Cardiac septum (tissue), 1 donor: ENCODE results near the gene UPF3A. TPM values are rescaled to one million over a fixed set of nuclear protein-coding genes. Genes with fewer than 3 reads are reported as not detected.
"Not testable (repeated sequence)": the region's sequence is repeated elsewhere in the genome, so short reads cannot be mapped to it uniquely, and the experiment has no call there.

ENCODE experiments used
- DNase-seq: peaks from one replicate; pipeline ENCODE4 v3.0.0-alpha.2; 2020; ENCODE audit warnings: low spot score
- intact Hi-C: fragments of 100-400 bp; cut with DNase I; formaldehyde crosslinking; loops from one replicate; pipeline ENCODE4 v1.14.0; 2022
- long read RNA-seq: library from polyadenylated mRNA; unstranded; transcript quantifications from one replicate; pipeline ENCODE4 v2.0.0, GENCODE V29; 2021
- total RNA-seq: library from RNA; stranded (reverse); fragmentation: NEBNext Ultra II Directional; extraction: Animal tissue kit (Norgen Biotek cat#: 25700); gene quantifications from one replicate; pipeline ENCODE4 v1.2.1, GENCODE V29; 2021
- donor health status: DM: no; HTN: no; CAD: no.

UPF3A gene, protein sequence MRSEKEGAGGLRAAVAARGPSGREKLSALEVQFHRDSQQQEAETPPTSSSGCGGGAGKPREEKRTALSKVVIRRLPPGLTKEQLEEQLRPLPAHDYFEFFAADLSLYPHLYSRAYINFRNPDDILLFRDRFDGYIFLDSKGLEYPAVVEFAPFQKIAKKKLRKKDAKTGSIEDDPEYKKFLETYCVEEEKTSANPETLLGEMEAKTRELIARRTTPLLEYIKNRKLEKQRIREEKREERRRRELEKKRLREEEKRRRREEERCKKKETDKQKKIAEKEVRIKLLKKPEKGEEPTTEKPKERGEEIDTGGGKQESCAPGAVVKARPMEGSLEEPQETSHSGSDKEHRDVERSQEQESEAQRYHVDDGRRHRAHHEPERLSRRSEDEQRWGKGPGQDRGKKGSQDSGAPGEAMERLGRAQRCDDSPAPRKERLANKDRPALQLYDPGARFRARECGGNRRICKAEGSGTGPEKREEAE
- total RNA-seq, result 28.8 TPM
- long read RNA-seq, transcript UPF3A-209 (2 exons, 494 nt), result major isoform, 5 of 50 reads
- long read RNA-seq, partial matches to known transcripts, result 19 of 50 reads
- long read RNA-seq, other reads (novel, unspliced or antisense), result 24 of 50 reads

DNA sequence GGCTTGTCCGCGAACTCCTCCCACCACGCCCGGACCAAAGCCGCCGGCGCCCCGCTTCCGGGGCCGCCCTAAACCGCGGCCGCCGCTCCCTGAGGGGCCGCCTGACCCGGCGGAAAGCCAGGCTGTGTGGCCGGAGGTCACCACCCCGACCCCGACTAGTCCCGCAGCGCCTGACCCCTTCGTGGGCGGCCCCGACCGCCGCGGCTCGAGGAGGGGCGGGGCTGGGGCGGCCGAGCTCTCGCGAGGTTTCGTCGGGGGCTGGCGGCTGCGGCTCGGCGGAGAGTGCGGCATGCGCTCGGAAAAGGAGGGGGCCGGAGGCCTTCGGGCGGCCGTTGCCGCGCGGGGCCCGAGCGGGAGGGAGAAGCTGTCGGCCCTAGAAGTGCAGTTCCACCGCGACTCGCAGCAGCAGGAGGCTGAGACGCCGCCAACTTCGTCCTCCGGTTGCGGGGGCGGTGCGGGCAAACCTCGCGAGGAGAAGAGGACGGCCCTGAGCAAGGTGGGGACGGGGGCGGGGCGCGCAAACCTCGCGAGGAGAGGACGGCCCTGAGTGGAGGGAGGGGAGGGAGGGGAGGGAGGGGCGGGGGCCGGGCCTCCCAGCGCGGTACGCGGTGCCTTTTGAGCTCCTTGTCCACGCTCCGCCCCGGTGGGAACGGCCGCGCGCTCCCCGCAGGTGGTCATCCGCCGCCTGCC is at the start of gene UPF3A:
UPF3A (plus strand) TSS at position 251 of the 690 bp plus-strand sequence; CDS start at position 290, 39 bp downstream.
- DNase-seq, result peak; percentile 95
- intact Hi-C loops, result loop anchor here (2.0 kb wide), 1 partner anchor 33 kb away; the partner anchor contains the start of gene CHAMP1

DNA sequence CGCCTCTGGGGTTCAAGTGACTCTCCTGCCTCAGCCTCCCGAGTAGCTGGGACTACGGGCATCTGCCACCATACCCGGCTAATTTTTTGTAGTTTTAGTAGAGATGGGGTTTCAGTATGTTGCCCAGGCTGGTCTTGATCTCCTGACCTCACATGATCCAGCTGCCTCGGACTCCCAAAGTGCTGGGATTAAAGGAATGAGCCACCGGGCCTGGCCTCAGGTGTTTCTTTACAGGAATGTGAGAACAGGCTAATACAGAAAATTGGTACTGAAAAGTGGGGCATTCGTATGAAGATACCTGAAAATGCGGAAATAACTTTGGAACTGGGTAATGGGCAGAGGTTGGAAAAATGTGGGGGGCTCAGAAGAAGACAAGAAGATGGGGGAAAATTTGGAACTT is 49.5 kb upstream of the UPF3A start:
- intact Hi-C loops, result no loop called here
- DNase-seq, result no peak

DNA sequence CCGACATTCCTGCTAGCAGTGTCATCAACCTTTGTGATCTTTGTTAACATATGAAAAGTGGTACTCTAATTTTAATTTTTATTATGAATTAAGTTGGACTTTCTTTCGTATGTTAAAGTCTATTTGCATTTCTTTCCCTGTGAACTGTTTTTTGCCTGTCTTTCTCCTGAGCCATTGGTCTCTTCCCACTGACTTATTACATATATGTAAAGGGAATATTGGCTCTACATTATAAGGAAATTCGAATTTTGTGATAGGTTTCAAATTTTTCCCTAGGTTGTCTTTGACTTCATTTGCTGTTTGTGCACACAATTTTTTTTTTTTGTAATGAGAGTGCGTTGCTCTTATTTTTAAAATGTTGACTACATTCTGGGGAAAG is 47.1 kb upstream of the UPF3A start:
- no peak for DNase-seq
- intact Hi-C loops, result no loop called here

DNA sequence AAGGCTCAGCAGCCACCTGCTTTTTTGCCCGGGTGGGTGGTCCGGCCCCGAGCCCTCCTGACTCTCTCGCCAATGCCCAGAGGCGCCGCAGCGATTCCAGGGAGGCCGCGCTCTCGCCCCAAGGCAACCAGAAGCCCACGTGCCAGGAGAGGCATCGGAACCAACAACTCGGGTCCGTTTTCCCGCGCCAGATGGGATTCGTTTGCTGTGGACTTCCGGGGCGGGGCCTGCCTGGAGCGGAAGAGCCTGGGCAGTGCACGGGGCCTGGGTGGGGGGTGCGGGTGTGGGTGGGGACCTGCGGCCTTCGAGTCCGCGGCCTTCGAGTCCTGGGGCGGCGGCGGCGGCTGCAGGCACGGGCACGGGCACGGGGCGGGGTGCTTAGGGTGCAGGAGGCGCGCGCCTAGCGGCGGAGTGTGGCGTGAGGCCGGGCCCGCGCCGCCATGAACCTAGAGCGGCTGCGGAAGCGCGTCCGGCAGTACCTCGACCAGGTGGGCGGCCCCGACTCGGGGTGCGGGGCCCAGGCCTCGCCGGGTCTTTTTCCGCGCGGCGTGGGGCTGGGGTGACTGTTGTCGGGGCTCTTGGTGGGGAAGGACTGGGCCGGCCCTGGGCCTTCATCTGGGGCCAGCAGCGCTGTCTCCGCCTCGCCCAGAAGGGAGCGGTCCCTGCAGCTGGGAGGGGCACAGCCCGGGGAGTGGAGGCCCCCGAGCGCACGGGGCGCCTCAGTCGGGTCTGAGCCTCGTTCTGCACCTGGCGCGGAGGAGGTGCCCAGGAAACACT is 46.6 kb upstream of the UPF3A start, which contains the start of gene CDC16:
CDC16 (plus strand) TSS at position 253 of the 777 bp plus-strand sequence; CDS start at position 441, 188 bp downstream.
- intact Hi-C loops, result no loop called here

DNA sequence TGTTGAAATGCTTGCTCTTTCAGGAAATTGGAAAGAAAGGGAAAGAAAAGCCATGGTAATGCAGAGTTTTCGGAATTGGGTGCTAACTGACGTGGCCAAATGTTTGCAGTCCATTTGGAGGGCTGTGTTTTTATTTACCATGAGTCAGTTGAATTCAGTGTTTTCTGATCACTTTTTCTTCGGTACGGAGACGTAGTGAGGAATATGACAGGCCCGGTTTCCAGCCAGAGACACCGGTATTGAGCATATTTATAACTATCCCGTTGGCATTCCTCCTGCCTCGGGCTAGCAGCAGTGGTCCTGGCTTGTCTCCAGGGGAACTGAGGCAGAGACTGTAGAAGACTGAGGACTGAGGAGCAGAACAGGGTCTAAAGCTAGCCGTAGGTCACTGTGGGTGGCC is 45.7 kb upstream of the UPF3A start:
- no peak for DNase-seq
- intact Hi-C loops, result no loop called here

More for the DNA sequence above, 46.6 kb upstream of the UPF3A start, which contains the start of gene CDC16:
- DNase-seq, result peak; percentile 92

DNA sequence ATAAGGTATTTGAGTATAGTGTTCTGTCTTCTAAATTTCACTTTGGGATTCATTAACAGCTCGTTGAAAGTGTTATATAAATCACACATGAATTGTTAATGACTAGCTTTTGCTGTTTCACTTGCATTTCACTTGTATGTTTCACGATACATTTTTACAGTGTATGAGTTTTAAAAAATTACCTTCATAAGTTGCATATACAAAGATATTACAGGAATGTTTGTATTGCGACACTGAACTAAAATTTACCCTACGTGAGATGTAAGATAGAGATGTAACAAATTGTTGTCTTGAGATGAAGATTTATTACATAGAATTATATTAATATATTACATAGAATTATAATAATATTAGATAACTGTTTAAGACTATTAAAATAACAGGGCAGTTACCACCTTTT is 45.2 kb upstream of the UPF3A start:
- DNase-seq, result no peak
- intact Hi-C loops, result no loop called here

DNA sequence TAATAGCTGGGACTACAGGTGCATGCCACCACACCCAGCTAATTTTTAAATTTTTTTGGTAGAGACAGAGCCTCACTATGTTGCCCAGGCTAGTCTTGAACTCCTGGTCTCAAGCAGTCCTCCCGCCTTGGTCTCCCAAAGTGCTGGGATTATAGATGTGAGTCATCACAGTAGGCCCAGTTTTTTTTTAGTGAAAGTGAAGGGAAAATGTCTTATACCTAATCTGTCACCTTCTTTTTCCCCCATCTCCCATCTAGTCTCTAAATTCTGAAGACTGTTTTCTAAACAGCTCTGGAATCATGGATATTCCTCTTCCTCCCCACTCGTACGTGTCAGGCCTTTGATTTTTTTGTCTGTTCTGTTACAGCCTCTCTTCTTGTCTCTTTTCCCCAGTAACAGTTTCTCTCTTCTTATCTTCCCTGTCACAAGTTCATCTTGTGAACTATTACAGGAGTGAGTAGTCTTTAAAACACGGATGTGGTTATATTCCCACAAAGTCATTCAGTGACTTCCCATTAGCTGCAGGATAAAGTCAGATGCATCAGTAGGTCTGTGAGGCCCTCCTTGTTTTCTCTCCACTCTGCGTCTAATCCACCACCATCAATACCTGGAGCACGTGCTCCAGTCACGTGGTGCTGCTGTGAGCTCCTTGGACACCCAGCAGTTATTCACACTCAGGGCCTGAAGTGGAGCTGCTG is 43.8 kb upstream of the UPF3A start:
- no peak for DNase-seq
- intact Hi-C loops, result no loop called here

DNA sequence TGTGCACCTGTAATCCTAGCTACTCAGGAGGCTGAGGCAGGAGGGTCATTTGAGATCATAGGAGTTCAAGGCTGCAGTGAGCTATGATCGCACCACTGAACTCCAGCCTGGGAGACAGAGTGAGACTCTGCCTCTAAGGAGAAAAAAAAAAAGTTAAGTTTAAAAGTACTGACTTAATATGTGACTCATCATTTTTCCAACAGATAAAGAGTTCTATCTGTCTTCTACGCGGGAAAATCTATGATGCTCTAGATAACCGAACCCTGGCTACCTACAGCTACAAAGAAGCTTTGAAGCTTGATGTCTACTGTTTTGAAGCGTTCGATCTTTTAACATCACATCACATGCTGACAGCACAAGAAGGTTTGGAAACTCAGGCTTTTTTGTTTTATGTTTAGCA is 39.5 kb upstream of the UPF3A start:
- intact Hi-C loops, result no loop called here
- DNase-seq, result no peak

DNA sequence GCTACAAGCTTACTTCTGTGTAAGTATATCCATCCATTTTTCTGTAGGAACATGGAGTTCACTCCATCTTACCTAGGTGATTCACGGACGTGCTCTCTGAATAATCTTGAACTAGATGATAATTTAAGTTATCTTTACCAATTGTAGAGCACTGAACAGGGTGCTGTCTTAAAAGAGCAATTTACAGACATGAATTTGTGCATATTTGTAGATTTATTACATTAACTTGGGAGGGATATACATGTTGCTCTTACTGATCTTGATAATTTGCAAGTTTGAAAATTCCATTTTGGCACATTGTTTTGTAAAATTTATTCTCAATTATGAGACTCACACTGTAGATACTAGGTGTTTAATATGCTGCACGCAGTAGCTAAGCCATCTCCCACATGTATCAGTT is 37.4 kb upstream of the UPF3A start:
- intact Hi-C loops, result no loop called here
- no peak for DNase-seq

DNA sequence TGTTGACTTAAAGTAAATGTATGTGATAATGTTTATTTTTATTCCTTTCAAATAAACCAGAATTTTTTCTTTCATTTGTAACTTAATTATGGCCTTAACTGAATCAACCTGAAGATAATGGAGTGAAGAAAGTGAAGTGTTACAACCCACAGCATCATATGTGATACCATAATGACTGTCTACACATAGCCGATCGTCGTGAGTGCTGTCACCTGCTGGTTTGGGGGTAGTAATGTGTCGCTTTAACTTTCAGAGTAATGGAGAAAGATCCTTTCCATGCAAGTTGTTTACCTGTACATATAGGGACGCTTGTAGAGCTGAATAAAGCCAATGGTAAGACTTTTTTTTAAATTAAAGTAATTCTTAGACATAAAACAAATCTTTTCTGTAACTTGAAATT is 36.8 kb upstream of the UPF3A start:
- no peak for DNase-seq
- intact Hi-C loops, result no loop called here

DNA sequence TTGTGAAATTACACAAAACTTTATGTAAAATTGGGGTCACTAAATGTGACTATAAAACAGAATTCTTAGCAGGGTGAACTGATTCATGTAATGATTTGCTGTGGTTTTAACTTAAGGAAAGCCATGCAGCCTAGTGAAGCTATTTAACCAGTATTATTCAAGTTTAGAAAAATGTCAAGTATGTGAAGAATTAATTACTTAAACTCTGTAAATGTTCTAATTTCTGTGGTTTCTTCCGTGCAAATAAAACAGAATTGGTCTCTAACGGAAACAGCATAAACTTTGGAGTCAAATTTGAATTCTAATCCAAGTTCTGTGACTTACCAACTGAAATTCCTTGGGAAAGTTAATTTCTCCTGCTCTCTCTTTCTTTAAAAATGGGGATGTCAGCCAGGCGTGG is 33.4 kb upstream of the UPF3A start:
- intact Hi-C loops, result no loop called here
- DNase-seq, result no peak

DNA sequence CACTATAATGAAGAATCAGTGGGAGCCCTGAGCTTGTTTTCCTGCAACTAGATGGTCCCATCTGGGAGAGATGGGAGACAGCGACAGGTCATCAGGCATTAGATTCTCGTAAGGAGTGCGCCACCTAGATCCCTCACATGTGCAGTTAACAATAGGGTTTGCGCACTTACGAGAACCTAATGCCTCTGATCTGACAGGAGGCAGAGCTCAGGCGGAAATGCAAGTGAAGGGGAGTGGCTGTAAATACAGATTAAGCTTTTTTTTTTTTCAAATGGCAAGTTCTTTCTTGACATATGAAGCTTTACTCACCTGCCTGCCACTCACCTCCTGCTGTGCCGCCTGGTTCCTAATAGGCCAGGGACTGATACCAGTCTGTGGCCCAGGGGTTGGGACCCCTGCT is 32.3 kb upstream of the UPF3A start:
- intact Hi-C loops, result no loop called here
- no peak for DNase-seq

DNA sequence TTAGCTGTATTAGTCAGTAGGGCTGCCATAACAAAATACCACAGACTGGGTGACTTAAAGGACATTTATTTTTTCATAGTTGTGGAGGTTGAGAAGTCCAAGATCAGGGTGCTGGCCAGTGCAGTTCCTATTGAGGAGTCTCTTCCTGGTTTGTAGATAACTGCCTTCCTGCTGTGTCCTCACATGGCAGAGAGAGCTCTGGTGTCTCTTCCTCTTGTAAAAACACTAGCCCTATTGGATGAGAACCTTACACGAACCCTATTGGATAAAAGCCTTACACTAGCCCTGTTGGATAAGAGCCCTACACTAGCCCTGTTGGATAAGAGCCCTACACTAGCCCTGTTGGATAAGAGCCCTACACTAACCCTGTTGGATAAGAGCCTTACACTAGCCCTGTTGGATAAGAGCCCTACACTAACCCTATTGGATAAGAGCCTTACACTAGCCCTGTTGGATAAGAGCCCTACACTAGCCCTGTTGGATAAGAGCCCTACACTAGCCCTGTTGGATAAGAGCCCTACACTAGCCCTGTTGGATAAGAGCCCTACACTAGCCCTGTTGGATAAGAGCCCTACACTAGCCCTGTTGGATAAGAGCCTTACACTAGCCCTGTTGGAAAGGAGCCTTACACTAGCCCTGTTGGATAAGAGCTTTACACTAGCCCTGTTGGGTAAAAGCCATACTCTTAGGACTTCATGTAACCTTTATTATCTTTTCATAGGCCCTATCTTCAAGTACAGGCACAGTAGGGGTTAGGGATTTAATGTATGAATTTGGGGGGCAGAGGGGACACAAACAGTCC is 29.6 kb upstream of the UPF3A start:
- intact Hi-C loops, DNase-seq: not testable (repeated sequence)

DNA sequence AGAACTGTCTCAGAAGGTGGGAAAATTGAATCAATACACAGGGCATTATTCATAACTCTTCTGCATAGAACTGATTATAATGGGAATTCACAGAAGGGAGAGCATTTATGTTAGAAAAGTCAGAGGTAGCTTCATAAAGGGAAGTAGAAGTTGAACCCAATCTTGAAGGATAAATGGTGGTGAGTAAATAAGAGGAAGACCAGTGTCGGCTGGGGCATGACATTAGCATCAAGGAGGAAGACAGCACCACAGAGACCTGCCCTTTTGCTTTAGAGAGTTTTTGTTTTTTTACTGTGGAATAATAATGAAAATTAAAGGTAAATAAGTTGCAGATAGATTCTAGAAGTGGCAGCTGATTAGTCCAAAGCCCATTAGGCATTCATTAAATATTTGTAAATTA is 24.9 kb upstream of the UPF3A start:
- DNase-seq, result no peak
- intact Hi-C loops, result no loop called here

DNA sequence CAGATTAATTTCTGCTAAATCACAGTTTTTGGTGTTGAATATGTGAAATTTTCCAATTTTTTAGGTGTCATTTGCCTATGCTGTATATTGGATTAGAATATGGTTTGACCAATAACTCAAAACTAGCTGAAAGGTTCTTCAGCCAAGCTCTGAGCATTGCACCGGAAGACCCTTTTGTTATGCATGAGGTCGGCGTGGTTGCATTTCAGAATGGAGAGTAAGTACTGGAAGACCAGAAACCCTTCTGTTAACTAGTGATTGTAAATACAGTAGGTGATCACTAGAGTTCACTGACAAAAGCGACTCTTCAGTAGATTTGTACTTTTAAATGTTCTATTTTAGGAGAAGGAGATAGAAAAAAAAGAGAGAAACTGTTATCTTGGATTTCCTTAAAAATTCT is 24.4 kb upstream of the UPF3A start:
- intact Hi-C loops, result no loop called here
- no peak for DNase-seq

DNA sequence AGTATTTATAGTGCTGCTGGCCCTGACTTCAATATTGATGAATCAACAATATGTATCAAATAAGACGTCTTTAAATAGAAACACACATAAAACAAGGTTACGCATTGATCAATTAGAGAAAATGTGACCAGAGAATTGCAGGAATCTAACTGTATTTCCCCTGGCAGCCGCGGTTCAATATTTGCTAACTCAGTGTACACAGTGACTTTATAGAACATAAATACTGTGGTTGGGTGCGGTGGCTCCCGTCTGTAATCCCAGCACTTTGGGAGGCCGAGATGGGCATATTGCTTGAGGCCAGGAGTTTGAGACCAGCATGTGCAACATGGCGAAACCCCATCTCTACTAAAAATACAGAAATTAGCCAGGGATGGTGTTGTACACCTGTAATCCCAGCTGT is 22.8 kb upstream of the UPF3A start:
- intact Hi-C loops, result no loop called here
- no peak for DNase-seq

DNA sequence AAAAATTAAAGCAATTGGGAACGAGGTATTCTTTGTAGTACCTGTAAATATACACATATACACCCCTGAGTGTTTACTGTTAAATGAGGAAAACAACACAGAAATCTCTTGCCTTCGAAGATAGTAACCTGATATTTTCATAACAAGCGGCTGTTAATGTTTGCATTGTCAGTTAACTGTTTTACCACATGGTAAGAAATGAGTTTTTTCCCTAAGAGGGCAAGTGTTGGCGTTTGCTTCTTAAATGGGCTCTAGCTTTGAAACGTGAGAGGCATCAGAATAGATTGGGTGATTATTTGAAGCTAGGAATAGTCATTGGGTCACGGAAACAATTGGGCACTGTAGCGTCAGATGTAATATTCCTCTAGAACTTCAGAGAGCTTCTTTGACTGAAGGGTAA is 22.0 kb upstream of the UPF3A start:
- intact Hi-C loops, result no loop called here
- no peak for DNase-seq

DNA sequence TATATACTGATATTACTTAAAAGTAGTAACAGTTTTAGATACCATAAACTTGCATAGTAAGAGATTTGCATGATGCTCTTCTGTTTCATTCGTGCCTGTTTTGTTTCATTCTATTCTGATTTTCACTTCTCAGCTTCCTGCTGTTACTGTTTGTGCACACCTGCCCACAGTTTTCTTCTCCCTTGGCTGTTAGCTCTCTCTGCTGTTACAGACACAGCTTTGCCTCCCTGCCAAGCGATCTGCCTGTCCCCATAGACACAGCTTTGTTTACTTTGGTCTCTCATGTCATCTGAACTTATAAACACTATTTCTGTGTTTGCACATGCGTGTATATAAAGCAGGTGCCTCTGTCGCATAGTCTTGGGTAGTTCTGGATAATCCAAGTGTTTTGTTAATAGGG is 21.4 kb upstream of the UPF3A start:
- intact Hi-C loops, result no loop called here
- DNase-seq, result no peak

DNA sequence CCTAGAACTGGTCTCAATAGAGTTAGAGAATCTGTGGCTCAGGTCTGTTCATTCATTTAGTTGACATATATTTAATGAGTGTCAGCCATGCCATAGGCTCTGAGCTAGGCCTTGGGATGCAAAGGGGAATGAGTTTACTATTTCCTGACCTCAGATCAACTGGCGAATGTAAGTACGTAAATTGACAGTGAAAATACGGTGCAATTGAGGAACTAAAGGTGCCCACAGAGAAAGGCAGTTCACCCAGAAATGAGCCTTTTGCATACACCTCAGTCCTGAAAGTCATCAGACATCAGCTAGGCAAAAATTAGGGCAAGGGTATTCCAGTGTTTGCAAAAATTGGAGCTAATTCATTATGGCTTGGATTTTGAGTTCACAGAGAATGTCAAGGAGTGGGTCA is 20.6 kb upstream of the UPF3A start:
- DNase-seq, result no peak
- intact Hi-C loops, result no loop called here
